GM12878 (cell line): ENCODE measurements around the gene TAS2R41. TPM values are rescaled to one million over a fixed set of nuclear protein-coding genes. Genes with fewer than 3 reads are reported as not detected.

Experiments
- GATAD2B ChIP-seq: fragments of 450-650 bp; conservative IDR thresholded peaks from 2 replicates; pipeline ENCODE4 v1.6.1; 2017; ENCODE audit warnings: low read depth, mild to moderate bottlenecking, moderate library complexity
- MXI1 ChIP-seq: fragments of 150-350 bp; IDR thresholded peaks from 2 replicates; pipeline ENCODE4 v1.6.1; 2011; ENCODE audit warnings: low read depth, mild to moderate bottlenecking, inconsistent platforms, low read length, improper control_type of control experiment
- RUNX3 ChIP-seq: IDR thresholded peaks from 2 replicates; pipeline ENCODE4 v1.6.1; 2012; ENCODE audit warnings: low read length, inconsistent platforms
- polyA plus RNA-seq, 11 experiments: library from polyadenylated mRNA; depleted of rRNA in 4 of 11; unstranded in 6 of 11; stranded (reverse) in 5 of 11; fragments of >200 nt; fragmentation: Nextera tagmentation in 4 of 11; fragmentation: Illumina TruSeq in 1 of 11; extraction: Ambion mirVana in 4 of 11; extraction: Trizol in 1 of 11; gene quantifications; 1 replicate in 1 of 11; 2 replicates in 10 of 11; pipeline versions ENCODE4 v1.2.1 to v1.2.3, GENCODE V29; 2011 to 2016; ENCODE audit warnings: inconsistent platforms in 2 of 11, missing spikeins in 2 of 11, low read depth in 1 of 11
- total RNA-seq, 4 experiments: library from RNA; depleted of rRNA in 3 of 4; stranded (reverse); fragments of >200 nt in 3 of 4; fragmentation: Illumina TruSeq in 1 of 4; extraction: Trizol in 1 of 4; gene quantifications; 2 replicates each; pipeline versions ENCODE4 v1.2.1 to v1.2.3, GENCODE V29; 2013 to 2021
- TF ChIP-seq, protein P1 (sequence below): fragments of 450-650 bp; IDR thresholded peaks from 2 replicates; pipeline ENCODE4 v1.6.1; 2017; ENCODE audit warnings: antibody characterized with exemption, mild to moderate bottlenecking, moderate library complexity
- TF ChIP-seq, protein P2 (sequence below): IDR thresholded peaks from 2 replicates; pipeline ENCODE4 v1.6.1; 2012; ENCODE audit warnings: mild to moderate bottlenecking, low read depth, low read length

TAS2R41 gene
- total and polyA plus RNA-seq, 10 of the 15 experiments (the other 5 are each of a cell fraction or from before 2014, with no cell fraction given), result not detected

DNA sequence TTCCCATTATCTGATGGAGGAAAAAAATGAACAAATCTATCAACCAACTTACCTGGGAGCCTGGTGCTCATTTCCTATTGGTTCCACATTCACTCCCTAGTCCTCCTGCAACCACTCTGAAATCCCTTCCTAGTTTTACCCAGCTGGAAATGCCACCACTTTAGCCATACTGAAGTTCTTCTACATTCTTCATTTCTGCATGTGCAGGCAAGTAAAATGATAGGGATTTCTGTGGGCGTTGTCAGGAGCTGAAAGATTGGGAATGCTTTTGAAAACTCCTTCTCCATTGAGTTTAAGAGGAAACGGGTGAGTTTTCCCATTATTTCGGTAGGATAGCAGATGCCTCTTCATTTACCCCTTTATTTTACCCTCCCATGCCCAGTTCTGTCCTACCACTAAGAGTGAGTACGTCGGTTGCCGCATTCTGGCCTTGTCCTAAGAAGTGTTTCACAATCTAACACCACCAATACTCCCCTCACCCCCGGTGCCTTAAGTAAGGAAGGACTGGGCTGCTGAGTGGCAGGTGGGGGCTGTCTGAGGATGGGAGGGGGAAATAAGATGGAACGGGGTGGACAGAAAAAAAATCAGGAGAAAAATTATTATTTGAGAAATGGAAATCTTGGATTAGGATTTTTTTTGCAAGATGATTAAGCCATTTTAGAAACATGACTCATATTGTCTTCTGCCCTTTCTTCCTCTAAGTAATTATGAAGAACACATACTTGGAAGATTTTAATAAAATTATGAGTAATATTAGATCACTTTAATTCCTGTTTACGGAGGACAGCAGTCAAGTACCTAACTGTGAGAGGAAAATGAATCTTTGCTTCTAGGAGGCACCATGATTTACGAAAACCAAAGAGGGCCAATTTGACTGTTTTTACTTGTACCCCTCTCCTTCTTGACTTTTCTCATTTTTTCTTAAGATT, 47.6 kb upstream of the TAS2R41 start (continued):
- TF ChIP-seq MXI1 (no peak), RUNX3 (no peak), GATAD2B (no peak)
- TF ChIP-seq, protein P1, sequence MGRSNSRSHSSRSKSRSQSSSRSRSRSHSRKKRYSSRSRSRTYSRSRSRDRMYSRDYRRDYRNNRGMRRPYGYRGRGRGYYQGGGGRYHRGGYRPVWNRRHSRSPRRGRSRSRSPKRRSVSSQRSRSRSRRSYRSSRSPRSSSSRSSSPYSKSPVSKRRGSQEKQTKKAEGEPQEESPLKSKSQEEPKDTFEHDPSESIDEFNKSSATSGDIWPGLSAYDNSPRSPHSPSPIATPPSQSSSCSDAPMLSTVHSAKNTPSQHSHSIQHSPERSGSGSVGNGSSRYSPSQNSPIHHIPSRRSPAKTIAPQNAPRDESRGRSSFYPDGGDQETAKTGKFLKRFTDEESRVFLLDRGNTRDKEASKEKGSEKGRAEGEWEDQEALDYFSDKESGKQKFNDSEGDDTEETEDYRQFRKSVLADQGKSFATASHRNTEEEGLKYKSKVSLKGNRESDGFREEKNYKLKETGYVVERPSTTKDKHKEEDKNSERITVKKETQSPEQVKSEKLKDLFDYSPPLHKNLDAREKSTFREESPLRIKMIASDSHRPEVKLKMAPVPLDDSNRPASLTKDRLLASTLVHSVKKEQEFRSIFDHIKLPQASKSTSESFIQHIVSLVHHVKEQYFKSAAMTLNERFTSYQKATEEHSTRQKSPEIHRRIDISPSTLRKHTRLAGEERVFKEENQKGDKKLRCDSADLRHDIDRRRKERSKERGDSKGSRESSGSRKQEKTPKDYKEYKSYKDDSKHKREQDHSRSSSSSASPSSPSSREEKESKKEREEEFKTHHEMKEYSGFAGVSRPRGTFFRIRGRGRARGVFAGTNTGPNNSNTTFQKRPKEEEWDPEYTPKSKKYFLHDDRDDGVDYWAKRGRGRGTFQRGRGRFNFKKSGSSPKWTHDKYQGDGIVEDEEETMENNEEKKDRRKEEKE, result no peak
- TF ChIP-seq, protein P2, sequence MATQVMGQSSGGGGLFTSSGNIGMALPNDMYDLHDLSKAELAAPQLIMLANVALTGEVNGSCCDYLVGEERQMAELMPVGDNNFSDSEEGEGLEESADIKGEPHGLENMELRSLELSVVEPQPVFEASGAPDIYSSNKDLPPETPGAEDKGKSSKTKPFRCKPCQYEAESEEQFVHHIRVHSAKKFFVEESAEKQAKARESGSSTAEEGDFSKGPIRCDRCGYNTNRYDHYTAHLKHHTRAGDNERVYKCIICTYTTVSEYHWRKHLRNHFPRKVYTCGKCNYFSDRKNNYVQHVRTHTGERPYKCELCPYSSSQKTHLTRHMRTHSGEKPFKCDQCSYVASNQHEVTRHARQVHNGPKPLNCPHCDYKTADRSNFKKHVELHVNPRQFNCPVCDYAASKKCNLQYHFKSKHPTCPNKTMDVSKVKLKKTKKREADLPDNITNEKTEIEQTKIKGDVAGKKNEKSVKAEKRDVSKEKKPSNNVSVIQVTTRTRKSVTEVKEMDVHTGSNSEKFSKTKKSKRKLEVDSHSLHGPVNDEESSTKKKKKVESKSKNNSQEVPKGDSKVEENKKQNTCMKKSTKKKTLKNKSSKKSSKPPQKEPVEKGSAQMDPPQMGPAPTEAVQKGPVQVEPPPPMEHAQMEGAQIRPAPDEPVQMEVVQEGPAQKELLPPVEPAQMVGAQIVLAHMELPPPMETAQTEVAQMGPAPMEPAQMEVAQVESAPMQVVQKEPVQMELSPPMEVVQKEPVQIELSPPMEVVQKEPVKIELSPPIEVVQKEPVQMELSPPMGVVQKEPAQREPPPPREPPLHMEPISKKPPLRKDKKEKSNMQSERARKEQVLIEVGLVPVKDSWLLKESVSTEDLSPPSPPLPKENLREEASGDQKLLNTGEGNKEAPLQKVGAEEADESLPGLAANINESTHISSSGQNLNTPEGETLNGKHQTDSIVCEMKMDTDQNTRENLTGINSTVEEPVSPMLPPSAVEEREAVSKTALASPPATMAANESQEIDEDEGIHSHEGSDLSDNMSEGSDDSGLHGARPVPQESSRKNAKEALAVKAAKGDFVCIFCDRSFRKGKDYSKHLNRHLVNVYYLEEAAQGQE, result no peak
